ENCODE measurements around the gene IBA57. TPM values are rescaled to one million over a fixed set of nuclear protein-coding genes. Genes with fewer than 3 reads are reported as not detected.

The IBA57 gene
- polyA plus RNA-seq, 2 donors: 1.5 to 3.5 TPM

DNA sequence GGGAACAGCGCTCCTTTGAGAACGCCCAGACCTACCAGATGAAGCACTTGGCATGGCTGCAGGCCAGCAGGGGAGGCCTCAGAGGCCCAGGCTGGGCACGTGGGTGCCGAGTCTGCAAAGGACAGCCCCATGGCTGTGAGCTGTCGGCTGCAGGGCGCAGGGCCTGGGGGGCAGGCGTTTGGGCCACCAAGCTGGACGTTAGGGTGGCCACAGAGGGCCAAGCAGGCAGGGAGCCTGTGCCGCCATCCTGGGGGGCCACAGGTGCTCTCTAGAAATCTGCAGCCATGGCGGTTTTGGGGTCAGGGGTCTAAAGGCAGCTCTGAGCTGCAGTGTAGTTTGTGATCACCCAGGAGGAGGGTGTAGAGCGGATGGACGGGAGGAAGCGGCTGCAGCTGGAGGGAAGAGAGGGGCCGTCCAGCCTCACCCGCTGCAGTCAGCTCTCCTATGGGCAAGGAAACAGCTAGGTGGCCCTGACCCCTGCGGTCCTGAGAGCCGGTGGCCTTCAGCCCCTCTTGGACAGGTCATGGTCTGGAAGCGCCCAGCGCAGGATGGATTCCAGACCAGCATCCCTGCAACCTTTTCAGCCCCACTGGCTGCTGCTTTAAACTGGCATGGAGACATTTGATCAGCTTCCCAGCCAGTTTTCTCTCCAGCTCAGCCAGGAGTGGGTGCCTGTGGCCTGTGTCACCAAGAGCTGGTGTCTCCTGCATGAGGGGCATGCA is 11.0 kb downstream of the IBA57 start:
- no peaks in the 10 kb centered on the region for H3K27me3 ChIP-seq (ENCODE audit: control insufficient read depth in 1 of 2, insufficient read depth in 2 of 2, low read length in 2 of 2)
- peaks cover 0 to 9% of the 10 kb centered on the region in 2 donors for H3K36me3 ChIP-seq (ENCODE audit: control insufficient read depth in 2 of 2, insufficient read depth in 2 of 2, low read length in 1 of 2)
- WGBS, 2 donors: 92 to 94% methylated on average over 19 of the region's 19 CpGs
- no peak overlapping the region for H3K27ac ChIP-seq (ENCODE audit: low read depth in 2 of 2, low read length in 1 of 2)
- peaks cover 0 to 4% of the 10 kb centered on the region in 2 donors for H3K4me1 ChIP-seq (ENCODE audit: control insufficient read depth in 2 of 2, insufficient read depth in 2 of 2, low read length in 1 of 2)
- peaks cover 3 to 5% of the 10 kb centered on the region in 2 donors for H3K9me3 ChIP-seq (ENCODE audit: control insufficient read depth in 2 of 2, insufficient read depth in 1 of 2, low read depth in 1 of 2, low read length in 1 of 2)
- H3K4me3 ChIP-seq (ENCODE audit: low read depth in 1 of 2, low read length in 2 of 2): no peak overlapping the region

- Histone ChIP-seq H3K4me1 (ENCODE audit: control insufficient read depth in 2 of 2, insufficient read depth in 2 of 2, low read length in 1 of 2) (peaks cover 0 to 4% of the 10 kb centered on the region in 2 donors), H3K36me3 (ENCODE audit: control insufficient read depth in 2 of 2, insufficient read depth in 2 of 2, low read length in 1 of 2) (peaks cover 0 to 9% of the 10 kb centered on the region in 2 donors), H3K4me3 (ENCODE audit: low read depth in 1 of 2, low read length in 2 of 2) (no peak overlapping the region), H3K27ac (ENCODE audit: low read depth in 2 of 2, low read length in 1 of 2) (no peak overlapping the region), H3K27me3 (ENCODE audit: control insufficient read depth in 1 of 2, insufficient read depth in 2 of 2, low read length in 2 of 2) (no peaks in the 10 kb centered on the region), H3K9me3 (ENCODE audit: control insufficient read depth in 2 of 2, insufficient read depth in 1 of 2, low read depth in 1 of 2, low read length in 1 of 2) (peaks cover 3 to 5% of the 10 kb centered on the region in 2 donors)
- WGBS, 2 donors: 81% methylated on average over 5 of the region's 5 CpGs
Measured at GRCh38 chr1:228177183-228177475, 11.5 kb downstream of the IBA57 start.

DNA sequence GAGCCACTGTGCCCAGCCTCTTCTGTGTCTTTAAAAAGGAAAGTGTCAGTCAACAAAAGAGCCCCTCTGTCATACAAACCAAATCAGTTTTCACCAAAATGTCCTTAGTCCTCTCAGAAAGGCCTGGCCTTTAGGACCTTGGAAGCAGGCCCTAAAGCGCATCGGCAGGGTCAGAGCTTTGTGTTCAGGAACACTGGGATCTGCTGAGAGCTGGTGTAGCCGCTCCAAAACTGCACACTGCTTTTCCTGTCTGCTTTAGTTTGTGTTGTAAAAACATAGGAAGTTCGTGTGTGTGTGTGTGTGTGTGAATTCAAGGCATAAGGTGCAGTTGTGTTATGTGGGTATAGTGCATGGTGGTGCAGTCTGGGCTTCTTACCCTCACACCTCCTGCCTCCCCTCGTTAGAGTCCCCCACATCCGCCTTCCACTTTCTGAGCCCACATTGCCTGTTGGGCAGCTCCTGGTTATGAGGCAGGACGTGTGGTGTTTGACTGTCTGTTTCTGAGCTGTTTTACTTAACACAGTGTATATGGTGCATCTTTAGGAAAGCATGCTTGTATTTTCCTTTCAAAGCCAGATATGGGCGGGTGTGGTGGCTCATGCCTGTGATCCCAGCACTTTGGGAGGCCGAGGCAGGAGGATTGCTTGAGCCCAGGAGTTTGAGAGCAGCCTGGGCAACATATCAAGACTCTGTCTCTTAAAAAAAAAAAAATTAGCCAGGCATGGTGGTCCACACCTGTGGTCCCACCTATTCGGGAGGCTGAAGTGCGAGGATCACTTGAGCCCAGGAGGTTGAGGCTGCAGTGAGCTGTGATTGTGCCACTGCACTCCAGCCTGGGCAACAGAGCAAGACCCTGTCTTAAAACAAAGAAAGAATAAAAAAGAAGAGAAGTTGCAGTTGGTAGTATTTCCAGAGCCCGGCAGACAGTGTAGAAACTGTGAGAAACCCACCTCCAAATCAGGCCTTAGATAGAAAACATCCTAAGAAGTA is 12.4 kb downstream of the IBA57 start:
- whole genome bisulfite sequencing, 2 donors: 90 to 92% methylated on average over 12 of the region's 12 CpGs
- Histone ChIP-seq H3K27me3 (ENCODE audit: control insufficient read depth in 1 of 2, insufficient read depth in 2 of 2, low read length in 2 of 2) (no peaks in the 10 kb centered on the region), H3K9me3 (ENCODE audit: control insufficient read depth in 2 of 2, insufficient read depth in 1 of 2, low read depth in 1 of 2, low read length in 1 of 2) (peaks cover 3 to 5% of the 10 kb centered on the region in 2 donors), H3K36me3 (ENCODE audit: control insufficient read depth in 2 of 2, insufficient read depth in 2 of 2, low read length in 1 of 2) (peaks cover 0 to 8% of the 10 kb centered on the region in 2 donors), H3K4me3 (ENCODE audit: low read depth in 1 of 2, low read length in 2 of 2) (no peak overlapping the region), H3K4me1 (ENCODE audit: control insufficient read depth in 2 of 2, insufficient read depth in 2 of 2, low read length in 1 of 2) (peaks cover 0 to 4% of the 10 kb centered on the region in 2 donors), H3K27ac (ENCODE audit: low read depth in 2 of 2, low read length in 1 of 2) (no peak overlapping the region)

DNA sequence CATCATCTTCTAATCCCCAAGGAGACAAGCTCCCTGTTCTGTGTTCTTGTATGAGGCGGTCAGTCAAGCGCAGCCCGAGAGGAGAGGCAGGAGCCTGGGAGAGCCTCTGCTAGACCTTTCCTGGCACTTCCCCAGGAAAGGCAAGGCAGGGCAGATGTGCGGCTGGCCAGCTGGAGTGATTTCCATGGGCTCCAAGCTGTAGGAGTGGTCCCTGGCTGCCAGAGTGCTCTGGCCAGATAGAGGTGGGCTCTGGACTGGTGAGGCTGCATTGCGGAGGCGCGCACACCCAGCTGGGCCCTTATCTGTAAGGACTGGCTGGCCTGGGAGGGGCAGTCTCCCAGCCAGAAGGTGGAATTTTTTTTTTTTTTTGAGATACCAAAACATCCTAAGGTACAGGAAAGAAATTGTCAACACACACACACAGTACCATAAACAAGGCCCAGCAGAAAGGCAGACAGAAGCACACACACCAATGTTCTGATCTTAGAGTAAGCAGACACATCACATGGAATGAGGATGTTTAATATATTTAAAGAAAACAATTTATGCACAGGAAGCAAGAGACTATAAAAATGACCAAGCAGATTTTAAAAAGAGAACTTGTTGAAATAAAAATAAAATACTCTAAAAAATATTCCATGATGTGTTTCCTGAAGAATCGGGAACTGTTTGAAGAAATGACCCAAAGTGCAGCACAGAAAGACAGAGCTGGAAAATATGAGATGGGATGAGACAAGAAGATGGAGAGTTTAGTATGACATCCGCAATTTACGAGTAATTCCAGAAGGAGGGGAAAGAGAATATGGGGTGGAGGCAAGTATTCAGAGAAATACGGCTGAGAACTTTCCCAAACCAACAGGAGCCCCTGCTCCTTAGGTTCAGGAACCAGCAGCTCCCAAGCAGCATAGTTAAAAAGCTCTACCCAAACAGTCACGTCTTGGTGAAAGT is 13.4 kb downstream of the IBA57 start:
- H3K4me1 ChIP-seq (ENCODE audit: control insufficient read depth in 2 of 2, insufficient read depth in 2 of 2, low read length in 1 of 2): peaks cover 0 to 4% of the 10 kb centered on the region in 2 donors
- no peak overlapping the region for H3K4me3 ChIP-seq (ENCODE audit: low read depth in 1 of 2, low read length in 2 of 2)
- no peaks in the 10 kb centered on the region for H3K27me3 ChIP-seq (ENCODE audit: control insufficient read depth in 1 of 2, insufficient read depth in 2 of 2, low read length in 2 of 2)
- H3K36me3 ChIP-seq (ENCODE audit: control insufficient read depth in 2 of 2, insufficient read depth in 2 of 2, low read length in 1 of 2): peaks cover 0 to 8% of the 10 kb centered on the region in 2 donors
- peaks cover 0 to 3% of the 10 kb centered on the region in 2 donors for H3K9me3 ChIP-seq (ENCODE audit: control insufficient read depth in 2 of 2, insufficient read depth in 1 of 2, low read depth in 1 of 2, low read length in 1 of 2)
- no peak overlapping the region for H3K27ac ChIP-seq (ENCODE audit: low read depth in 2 of 2, low read length in 1 of 2)
- 76 to 78% methylated on average over 12 of the region's 12 CpGs for WGBS, 2 donors

DNA sequence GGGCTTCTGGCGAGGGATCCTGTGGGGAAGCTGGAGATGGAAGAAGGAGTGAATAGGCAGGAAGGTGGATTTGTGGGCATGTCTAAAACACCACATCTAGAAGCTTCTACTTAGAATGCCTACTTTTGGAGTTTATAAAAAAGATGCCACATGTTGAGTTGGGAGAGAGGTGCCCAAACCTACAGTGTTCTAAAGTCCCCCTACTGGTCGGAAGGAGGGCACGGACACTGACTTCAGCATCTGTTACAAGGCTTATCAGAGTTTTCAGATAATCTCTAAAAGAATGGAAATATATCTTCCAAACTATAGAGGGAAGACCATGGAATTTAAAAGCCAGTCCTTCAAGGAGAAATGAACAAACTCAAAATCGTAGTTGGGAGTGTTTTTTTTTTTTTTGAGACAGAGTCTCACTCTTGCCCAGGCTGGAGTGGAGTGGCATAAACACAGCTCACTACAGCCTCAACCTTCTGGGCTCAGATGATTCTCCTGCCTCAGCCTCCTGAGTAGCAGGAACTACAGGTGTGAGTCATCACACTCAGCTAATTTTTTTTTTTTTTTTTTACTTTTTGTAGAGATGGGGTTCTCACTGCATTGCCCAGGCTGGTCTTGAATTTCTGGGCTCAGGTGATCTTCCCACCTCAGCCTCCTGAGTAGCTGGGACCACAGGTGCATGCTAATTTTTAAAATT is 14.8 kb downstream of the IBA57 start:
- Histone ChIP-seq H3K4me3 (ENCODE audit: low read depth in 1 of 2, low read length in 2 of 2) (no peak overlapping the region), H3K4me1 (ENCODE audit: control insufficient read depth in 2 of 2, insufficient read depth in 2 of 2, low read length in 1 of 2) (no peaks in the 10 kb centered on the region), H3K27ac (ENCODE audit: low read depth in 2 of 2, low read length in 1 of 2) (no peak overlapping the region), H3K9me3 (ENCODE audit: control insufficient read depth in 2 of 2, insufficient read depth in 1 of 2, low read depth in 1 of 2, low read length in 1 of 2) (no peaks in the 10 kb centered on the region), H3K27me3 (ENCODE audit: control insufficient read depth in 1 of 2, insufficient read depth in 2 of 2, low read length in 2 of 2) (no peaks in the 10 kb centered on the region), H3K36me3 (ENCODE audit: control insufficient read depth in 2 of 2, insufficient read depth in 2 of 2, low read length in 1 of 2) (peaks cover 0 to 2% of the 10 kb centered on the region in 2 donors)
- 66 to 76% methylated on average over 4 of the region's 4 CpGs for WGBS, 2 donors

DNA sequence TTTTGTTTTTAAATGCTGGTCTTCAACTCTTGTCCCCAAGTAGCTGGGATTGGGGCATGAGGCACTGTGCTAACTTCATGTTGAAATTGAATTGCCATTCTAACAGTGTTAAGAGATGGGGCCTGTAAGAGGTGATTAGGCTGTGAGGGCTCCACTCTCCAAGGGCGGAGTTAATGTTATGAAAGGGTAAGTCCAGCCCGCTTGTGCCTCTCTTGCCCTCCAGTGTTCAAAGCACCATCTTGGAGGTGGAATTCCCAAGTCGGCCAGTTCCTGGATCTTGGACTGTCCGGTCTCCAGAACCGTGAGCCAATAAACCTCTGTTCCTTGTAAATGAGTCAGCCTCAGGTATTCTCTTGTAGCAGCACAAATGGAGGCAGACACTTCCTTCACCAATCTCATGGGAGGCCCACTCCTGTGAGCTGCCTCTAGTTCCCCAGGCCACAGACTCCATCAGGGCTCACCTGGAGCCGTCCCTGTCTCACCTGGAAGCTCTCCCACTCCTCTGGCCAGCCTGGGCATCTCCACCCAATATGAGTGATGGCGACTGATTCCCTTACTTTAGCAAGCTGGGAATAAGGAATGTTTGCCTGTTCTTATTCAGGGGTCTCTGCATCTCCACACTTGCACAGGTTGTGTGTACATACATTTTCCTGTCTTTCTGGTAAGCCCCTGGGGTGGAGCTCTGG is 15.5 kb downstream of the IBA57 start:
- no peak overlapping the region for H3K27ac ChIP-seq (ENCODE audit: low read depth in 2 of 2, low read length in 1 of 2)
- H3K4me1 ChIP-seq (ENCODE audit: control insufficient read depth in 2 of 2, insufficient read depth in 2 of 2, low read length in 1 of 2): no peaks in the 10 kb centered on the region
- H3K36me3 ChIP-seq (ENCODE audit: control insufficient read depth in 2 of 2, insufficient read depth in 2 of 2, low read length in 1 of 2): no peaks in the 10 kb centered on the region
- no peak overlapping the region for H3K4me3 ChIP-seq (ENCODE audit: low read depth in 1 of 2, low read length in 2 of 2)
- no peaks in the 10 kb centered on the region for H3K9me3 ChIP-seq (ENCODE audit: control insufficient read depth in 2 of 2, insufficient read depth in 1 of 2, low read depth in 1 of 2, low read length in 1 of 2)
- no peaks in the 10 kb centered on the region for H3K27me3 ChIP-seq (ENCODE audit: control insufficient read depth in 1 of 2, insufficient read depth in 2 of 2, low read length in 2 of 2)
- 92 to 93% methylated on average over 7 of the region's 7 CpGs for WGBS, 2 donors

DNA sequence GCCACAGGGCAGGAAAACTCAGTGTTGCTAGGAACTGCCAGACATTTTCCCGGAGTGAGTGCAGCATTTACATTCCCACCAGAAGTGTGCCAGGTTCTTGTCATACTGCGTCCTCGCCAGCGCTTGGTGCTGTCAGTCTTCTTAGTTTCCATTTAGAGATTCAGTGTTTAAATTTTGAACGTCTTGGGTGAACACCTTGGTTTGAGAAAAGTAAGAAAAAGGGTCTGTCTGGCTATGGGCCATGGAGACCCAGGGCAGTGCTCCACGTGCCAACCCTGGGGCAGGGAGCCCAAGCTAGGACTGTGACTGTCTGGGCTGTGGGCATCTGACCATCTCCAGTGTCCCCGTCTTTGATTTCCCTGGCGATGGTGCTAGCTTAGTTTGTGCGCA is 16.0 kb downstream of the IBA57 start:
- no peak overlapping the region for H3K27ac ChIP-seq (ENCODE audit: low read depth in 2 of 2, low read length in 1 of 2)
- 86 to 92% methylated on average over 9 of the region's 9 CpGs for WGBS, 2 donors

DNA sequence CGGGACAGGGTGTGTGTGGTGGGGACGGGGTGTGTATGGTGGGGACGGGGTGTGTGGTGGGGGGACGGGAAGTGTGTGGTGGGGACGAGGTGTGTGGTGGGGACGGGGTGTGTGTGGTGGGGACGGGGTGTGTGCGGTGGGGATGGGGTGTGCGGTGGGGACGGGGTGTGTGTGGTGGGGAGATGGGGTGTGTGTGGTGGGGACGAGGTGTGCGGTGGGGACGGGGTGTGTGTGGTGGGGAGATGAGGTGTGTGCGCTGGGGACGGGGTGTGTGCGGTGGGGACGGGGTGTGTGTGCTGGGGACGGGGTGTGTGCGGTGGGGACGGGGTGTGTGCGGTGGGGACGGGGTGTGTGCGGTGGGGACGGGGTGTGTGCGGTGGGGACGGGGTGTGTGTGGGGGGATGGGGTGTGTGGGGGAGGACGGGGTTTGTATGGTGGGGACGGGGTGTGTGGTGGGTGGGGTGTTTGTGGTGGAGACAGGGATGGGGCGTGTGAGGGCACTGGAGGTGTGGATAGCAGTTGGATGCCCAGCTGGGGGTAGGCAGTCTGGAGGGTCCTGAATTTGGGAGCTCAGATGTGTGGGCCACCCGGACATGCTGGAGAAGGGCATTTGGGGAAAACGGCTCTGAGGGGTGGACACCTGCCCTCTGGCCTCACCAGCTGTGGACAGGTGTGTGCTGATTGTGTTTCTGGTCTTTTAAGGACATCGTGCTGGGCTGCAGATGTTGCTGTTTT is 16.9 kb downstream of the IBA57 start:
- Histone ChIP-seq H3K4me1 (ENCODE audit: control insufficient read depth in 2 of 2, insufficient read depth in 2 of 2, low read length in 1 of 2) (no peaks in the 10 kb centered on the region), H3K9me3 (ENCODE audit: control insufficient read depth in 2 of 2, insufficient read depth in 1 of 2, low read depth in 1 of 2, low read length in 1 of 2) (no peaks in the 10 kb centered on the region), H3K27ac (ENCODE audit: low read depth in 2 of 2, low read length in 1 of 2) (no peak overlapping the region), H3K4me3 (ENCODE audit: low read depth in 1 of 2, low read length in 2 of 2) (no peak overlapping the region), H3K36me3 (ENCODE audit: control insufficient read depth in 2 of 2, insufficient read depth in 2 of 2, low read length in 1 of 2) (no peaks in the 10 kb centered on the region), H3K27me3 (ENCODE audit: control insufficient read depth in 1 of 2, insufficient read depth in 2 of 2, low read length in 2 of 2) (no peaks in the 10 kb centered on the region)
- 92 to 93% methylated on average over 27 to 32 of the region's 32 CpGs for WGBS, 2 donors

More for the DNA sequence above, 16.0 kb downstream of the IBA57 start:
- Histone ChIP-seq H3K36me3 (ENCODE audit: control insufficient read depth in 2 of 2, insufficient read depth in 2 of 2, low read length in 1 of 2) (no peaks in the 10 kb centered on the region), H3K4me1 (ENCODE audit: control insufficient read depth in 2 of 2, insufficient read depth in 2 of 2, low read length in 1 of 2) (no peaks in the 10 kb centered on the region), H3K27me3 (ENCODE audit: control insufficient read depth in 1 of 2, insufficient read depth in 2 of 2, low read length in 2 of 2) (no peaks in the 10 kb centered on the region), H3K9me3 (ENCODE audit: control insufficient read depth in 2 of 2, insufficient read depth in 1 of 2, low read depth in 1 of 2, low read length in 1 of 2) (no peaks in the 10 kb centered on the region), H3K4me3 (ENCODE audit: low read depth in 1 of 2, low read length in 2 of 2) (no peak overlapping the region)
